Fibroblast of the aortic adventitia (primary cell): ENCODE measurements around the gene RNU7-1. TPM values are rescaled to one million over a fixed set of nuclear protein-coding genes. Genes with fewer than 3 reads are reported as not detected.

Source experiments
- DNase-seq: peaks from one replicate; pipeline ENCODE4 v3.0.0-alpha.2; 2010; ENCODE audit warnings: low read depth
- H3K4me3 ChIP-seq: 2 replicates; pipeline ENCODE4 v1.5.1; 2011; ENCODE audit warnings: low read depth, mild to moderate bottlenecking, control low read depth, low read length, moderate library complexity
- total RNA-seq: library from RNA; depleted of rRNA; stranded (reverse); fragments of >200 nt; gene quantifications from 2 replicates; pipeline ENCODE4 v1.2.3, GENCODE V29; 2012; ENCODE audit warnings: low replicate concordance
- TF ChIP-seq, protein P1 (sequence below): IDR thresholded peaks from 2 replicates; pipeline ENCODE4 v1.5.1; 2011; ENCODE audit warnings: mild to moderate bottlenecking, low read length, control low read depth, inconsistent platforms; ENCODE audit not compliant: insufficient read depth

Gene RNU7-1
- total RNA-seq, 1 donor = not detected

DNA sequence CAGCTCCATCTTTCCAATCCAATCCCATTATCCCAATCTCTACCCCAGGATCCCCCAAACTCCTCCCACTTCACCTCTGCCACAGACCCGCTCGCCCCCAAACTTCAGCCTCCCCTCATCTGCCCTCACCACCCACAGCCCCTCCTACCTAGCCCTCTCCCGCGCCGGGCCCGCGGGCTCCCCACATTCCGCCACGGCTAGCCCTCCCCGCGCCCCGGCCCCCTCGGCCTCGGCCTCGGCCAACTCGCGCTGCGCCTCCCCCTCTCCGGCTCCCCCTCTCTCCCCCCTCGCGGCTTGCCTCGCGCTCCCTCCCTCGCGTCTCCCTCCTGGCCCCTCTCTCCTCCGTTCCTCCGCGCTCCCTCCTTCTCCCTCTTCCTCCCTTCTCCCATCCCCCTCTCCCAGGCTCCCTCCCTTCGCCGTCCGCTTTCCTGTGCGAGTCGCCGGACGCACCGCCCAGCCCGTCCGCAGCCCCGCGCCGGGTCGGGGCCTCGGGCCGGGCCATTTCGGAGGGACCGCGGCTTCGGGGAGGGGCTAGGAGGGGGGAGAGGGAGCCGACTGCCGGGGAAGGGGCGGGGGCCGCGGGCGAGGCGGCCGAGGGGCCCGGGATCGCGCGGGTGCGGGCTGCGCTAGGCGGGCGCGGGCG, 16.1 kb upstream of the RNU7-1 start, which contains the start of gene ATN1:
TSS of gene ATN1 (plus strand) at position 581 of the 643 bp plus-strand sequence. CDS start 6,043 bp downstream, outside the sequence.
- TF ChIP-seq, protein P1, sequence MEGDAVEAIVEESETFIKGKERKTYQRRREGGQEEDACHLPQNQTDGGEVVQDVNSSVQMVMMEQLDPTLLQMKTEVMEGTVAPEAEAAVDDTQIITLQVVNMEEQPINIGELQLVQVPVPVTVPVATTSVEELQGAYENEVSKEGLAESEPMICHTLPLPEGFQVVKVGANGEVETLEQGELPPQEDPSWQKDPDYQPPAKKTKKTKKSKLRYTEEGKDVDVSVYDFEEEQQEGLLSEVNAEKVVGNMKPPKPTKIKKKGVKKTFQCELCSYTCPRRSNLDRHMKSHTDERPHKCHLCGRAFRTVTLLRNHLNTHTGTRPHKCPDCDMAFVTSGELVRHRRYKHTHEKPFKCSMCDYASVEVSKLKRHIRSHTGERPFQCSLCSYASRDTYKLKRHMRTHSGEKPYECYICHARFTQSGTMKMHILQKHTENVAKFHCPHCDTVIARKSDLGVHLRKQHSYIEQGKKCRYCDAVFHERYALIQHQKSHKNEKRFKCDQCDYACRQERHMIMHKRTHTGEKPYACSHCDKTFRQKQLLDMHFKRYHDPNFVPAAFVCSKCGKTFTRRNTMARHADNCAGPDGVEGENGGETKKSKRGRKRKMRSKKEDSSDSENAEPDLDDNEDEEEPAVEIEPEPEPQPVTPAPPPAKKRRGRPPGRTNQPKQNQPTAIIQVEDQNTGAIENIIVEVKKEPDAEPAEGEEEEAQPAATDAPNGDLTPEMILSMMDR = no peak
- H3K4me3 ChIP-seq = peak within 1 kb of the TSS; percentile 86
- DNase-seq = peak; percentile 80

DNA sequence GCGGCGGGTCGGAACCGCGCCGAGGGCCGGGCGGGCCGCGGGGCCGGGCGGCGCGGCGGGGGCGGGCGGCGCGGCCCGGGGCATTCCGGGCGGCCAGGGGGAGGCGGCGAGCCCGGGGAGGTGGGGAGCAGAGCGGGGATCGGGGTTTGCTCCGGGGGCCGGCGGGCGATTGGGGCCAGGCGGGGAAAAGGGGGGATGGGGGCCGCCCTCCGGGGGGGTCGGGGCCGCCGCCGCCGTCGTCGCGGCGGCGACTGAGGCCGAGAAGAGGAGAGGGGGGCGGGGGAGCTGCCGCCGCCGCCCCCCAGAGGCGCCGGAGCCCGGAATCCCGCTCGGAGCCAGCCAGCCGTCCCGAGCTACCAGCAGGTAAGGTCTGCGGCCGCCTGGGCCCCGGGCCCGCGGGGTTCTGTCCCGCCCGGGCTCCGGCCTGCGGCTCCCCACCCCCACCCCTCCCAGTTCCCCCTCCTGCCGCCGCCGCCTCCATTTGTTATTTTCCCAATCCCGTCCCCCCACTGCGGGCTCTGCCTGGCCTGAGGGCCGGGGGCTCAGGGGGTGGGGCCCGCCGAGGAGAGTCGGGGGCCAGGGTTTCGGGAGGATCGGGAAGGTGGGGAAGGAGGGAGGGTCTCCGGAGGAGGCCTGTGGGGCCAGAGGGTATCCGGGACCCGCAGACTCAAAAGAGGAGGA, 15.5 kb upstream of the RNU7-1 start:
- DNase-seq = no peak
- peak overlapping the region; percentile 86 for H3K4me3 ChIP-seq
- TF ChIP-seq, protein P1 = no peak

DNA sequence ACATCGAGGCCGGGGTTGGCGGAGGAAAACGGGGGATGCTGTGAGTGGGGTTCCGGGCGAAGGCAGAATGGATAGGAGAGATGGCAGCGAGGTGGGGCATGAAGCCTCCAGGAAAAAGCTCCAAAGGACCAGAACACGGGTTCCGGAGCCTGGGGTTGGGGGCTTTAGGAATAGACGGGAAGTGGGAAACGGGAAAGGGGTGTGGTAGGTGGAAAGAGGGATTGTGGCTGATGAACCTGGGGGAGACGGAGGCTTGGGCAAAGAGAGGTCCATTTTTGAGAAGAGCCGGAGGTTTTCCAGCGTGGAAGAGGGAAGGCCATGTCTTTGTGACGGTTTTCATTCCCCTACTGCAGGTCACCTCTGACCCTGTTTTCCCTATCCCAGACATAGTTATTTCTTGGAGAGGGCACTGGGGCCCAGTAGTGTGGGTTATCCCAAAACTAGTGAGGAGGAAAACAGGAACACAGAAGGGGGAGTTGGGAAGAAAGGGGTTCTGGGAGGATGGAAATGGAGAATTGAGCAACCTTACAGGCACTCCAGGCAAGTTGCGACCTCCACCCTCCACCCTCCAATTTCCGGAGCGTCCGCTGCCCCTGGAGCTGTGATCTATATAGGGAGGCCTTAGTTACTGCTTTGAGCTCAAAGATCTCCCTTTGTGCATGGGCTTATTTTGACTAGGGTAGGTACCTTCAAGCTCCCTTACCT, 14.8 kb upstream of the RNU7-1 start:
- no peak for DNase-seq
- TF ChIP-seq, protein P1 = no peak
- H3K4me3 ChIP-seq = peak overlapping the region; percentile 86

DNA sequence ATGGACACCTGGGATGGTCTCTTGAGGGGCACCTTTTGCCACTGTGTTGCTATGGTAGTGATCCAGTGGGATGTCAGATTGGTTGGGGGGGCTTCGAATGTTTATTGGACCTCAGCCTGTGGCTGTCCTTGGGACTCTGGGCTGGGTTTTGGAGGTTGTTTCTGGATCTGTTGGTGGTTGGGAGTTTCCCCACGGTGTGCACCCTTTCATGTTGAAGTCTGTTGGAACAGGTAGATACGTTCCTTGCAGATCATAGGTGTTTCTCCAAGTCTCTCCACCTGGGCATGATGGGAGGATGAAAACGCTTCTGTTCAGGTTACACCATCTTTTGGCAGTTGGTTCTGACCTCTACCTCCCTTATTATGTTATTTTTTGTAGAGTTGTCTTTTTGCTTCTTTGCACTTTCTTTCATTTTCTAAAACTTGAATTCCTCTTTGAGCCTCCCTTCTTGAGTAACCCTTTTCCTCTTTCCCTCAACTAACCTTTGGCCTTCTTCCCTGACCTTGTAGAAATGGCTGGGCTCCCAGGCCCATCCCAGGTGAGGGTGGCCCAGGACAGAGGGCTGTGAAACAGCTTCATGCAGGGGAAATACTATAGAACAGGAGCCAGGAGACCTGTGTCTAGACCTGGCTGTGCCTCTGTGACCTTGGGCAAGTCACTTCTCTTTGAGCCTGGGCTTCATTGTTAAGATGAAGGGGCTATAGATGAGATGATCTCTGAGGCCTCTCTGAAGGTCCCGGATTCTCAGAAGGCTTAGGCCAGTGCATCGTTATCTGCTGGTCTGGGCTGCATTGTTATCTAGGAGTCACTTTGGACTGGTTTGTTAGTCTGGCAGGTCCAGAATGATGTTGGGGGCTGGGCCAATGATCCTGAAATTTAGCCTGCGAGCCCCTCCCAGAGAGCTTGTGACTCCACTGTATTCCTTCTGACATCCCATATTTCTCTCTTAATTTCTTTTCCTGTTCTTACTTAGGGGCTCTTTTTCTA, 13.9 kb upstream of the RNU7-1 start:
- DNase-seq = no peak
- H3K4me3 ChIP-seq = peak overlapping the region; percentile 86
- TF ChIP-seq, protein P1 = no peak

DNA sequence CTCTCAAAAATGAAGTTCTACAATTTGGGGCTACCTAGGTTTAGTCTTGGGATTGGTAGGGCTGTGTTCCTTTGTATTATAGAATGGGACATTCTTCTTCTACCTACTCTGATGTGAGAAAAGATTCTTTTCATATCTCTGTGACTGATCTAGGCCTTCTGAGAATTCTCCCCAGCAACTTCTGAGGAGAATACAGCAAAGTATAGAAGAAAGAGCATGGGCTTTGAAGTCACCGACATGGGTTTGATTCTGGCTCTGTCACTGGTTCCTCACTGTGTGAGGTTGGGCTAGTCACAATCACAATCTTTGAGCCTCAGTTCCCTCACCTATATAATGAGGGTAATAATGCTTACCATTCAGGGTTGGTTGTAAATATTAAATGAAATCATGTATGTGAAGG, 10.8 kb upstream of the RNU7-1 start:
- no peak overlapping the region for H3K4me3 ChIP-seq
- TF ChIP-seq, protein P1 = no peak
- DNase-seq = no peak

DNA sequence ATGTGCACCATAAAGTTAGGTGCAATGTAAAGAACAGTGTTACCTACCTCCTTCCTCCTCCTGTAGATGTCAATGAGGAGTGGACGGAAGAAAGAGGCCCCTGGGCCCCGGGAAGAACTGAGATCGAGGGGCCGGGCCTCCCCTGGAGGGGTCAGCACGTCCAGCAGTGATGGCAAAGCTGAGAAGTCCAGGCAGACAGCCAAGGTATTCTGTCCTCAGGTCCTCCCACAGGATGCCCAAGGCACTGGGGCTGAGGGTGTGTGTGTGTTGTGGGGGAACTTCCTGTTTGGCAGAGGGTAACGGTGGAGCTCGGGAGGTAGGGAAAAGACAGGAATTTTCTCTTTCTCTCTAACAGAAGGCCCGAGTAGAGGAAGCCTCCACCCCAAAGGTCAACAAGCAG, 9.5 kb upstream of the RNU7-1 start:
- TF ChIP-seq, protein P1 = no peak
- peak; percentile 41 for DNase-seq
- no peak overlapping the region for H3K4me3 ChIP-seq
